Sciatic nerve (tissue), 2 donors: ENCODE data around the gene C3orf20. TPM values are rescaled to one million over a fixed set of nuclear protein-coding genes. Genes with fewer than 3 reads are reported as not detected.

Experiments
- ATAC-seq: fragments of 200-7000 bp; cut with Tn5 transposase; one replicate; pipeline ENCODE4 v1.9.1; 2020; ENCODE audit warnings: mild to moderate bottlenecking, moderate library complexity
- DNase-seq: peaks from one replicate; pipeline ENCODE4 v3.0.0-alpha.2; 2020; ENCODE audit warnings: low spot score
- intact Hi-C: fragments of 100-400 bp; cut with DNase I; formaldehyde crosslinking; loops from one replicate; pipeline ENCODE4 v1.14.2; 2022
- total RNA-seq: library from RNA; stranded (reverse); fragmentation: NEBNext Ultra II Directional; extraction: Animal tissue kit (Norgen Biotek cat#: 25700); gene quantifications from one replicate; pipeline ENCODE4 v1.2.1, GENCODE V29; 2021
- donor health status: DM: no; HTN: no; CAD: no.
- donor health status: DM: no; HTN: no; CAD: no.

The C3orf20 gene
- total RNA-seq, 1 donor from 2014 or later: 0.18 TPM

GRCh38 chr3:14785207-14786155 lies 110.5 kb downstream of the C3orf20 start:
- DNase-seq (peak; percentile 45), ATAC-seq (no peak)
- intact Hi-C loops: no loop called here

GRCh38 chr3:14786369-14786768 lies 111.4 kb downstream of the C3orf20 start:
- no peak for DNase-seq
- ATAC-seq: no peak
- intact Hi-C loops: no loop called here

GRCh38 chr3:14787630-14788029 lies 112.7 kb downstream of the C3orf20 start:
- DNase-seq: peak; percentile 49
- intact Hi-C loops: no loop called here
- ATAC-seq: no peak

- intact Hi-C loops: no loop called here
- ATAC-seq (no peak), DNase-seq (no peak)
Observed at GRCh38 chr3:14788644-14789043, 113.7 kb downstream of the C3orf20 start.

GRCh38 chr3:14789221-14789620 lies 114.3 kb downstream of the C3orf20 start:
- intact Hi-C loops: no loop called here
- no peak for ATAC-seq
- DNase-seq: peak; percentile 14

GRCh38 chr3:14789640-14790285 lies 114.8 kb downstream of the C3orf20 start:
- ATAC-seq (no peak), DNase-seq (peak; percentile 23)
- intact Hi-C loops: no loop called here

- DNase-seq (peak; percentile 83), ATAC-seq (peak; percentile 60)
- intact Hi-C loops: no loop called here
Observed at GRCh38 chr3:14791343-14791945, 116.5 kb downstream of the C3orf20 start.

GRCh38 chr3:14792691-14793121 lies 117.8 kb downstream of the C3orf20 start:
- intact Hi-C loops: no loop called here
- DNase-seq (peak; percentile 58), ATAC-seq (peak; percentile 4)

GRCh38 chr3:14793126-14793857 lies 118.4 kb downstream of the C3orf20 start:
- intact Hi-C loops: no loop called here
- peak; percentile 91 for ATAC-seq
- DNase-seq: peak; percentile 76

- intact Hi-C loops: no loop called here
- ATAC-seq: no peak
- DNase-seq: no peak
Observed at GRCh38 chr3:14793858-14794234, 118.9 kb downstream of the C3orf20 start.

- no peak for ATAC-seq
- intact Hi-C loops: no loop called here
- peak; percentile 2 for DNase-seq
Observed at GRCh38 chr3:14794435-14794834, 119.5 kb downstream of the C3orf20 start.

GRCh38 chr3:14795996-14796395 lies 121.1 kb downstream of the C3orf20 start:
- no peak for ATAC-seq
- intact Hi-C loops: no loop called here
- peak; percentile 21 for DNase-seq

GRCh38 chr3:14796403-14797077 lies 121.6 kb downstream of the C3orf20 start:
- DNase-seq: peak; percentile 41
- intact Hi-C loops: no loop called here

GRCh38 chr3:14797731-14798130 lies 122.8 kb downstream of the C3orf20 start:
- ATAC-seq (no peak), DNase-seq (peak; percentile 33)
- intact Hi-C loops: no loop called here

More at GRCh38 chr3:14796403-14797077, 121.6 kb downstream of the C3orf20 start:
- no peak for ATAC-seq

- ATAC-seq: no peak
- intact Hi-C loops: no loop called here
- DNase-seq: peak; percentile 47
Observed at GRCh38 chr3:14798231-14798630, 123.3 kb downstream of the C3orf20 start.

- no peak for DNase-seq
- no peak for ATAC-seq
- intact Hi-C loops: no loop called here
Observed at GRCh38 chr3:14799146-14799545, 124.2 kb downstream of the C3orf20 start.

GRCh38 chr3:14801031-14801430 lies 126.1 kb downstream of the C3orf20 start:
- intact Hi-C loops: no loop called here
- DNase-seq (peak; percentile 26), ATAC-seq (no peak)

GRCh38 chr3:14801668-14802380 lies 126.9 kb downstream of the C3orf20 start:
- no peak for ATAC-seq
- DNase-seq: peak; percentile 48
- intact Hi-C loops: no loop called here
